Measurements from ENCODE around the gene COQ10B. TPM values are rescaled to one million over a fixed set of nuclear protein-coding genes. Genes with fewer than 3 reads are reported as not detected.
"Not testable (repeated sequence)": the region's sequence is repeated elsewhere in the genome, so short reads cannot be mapped to it uniquely, and the experiment has no call there.

Gene COQ10B
- total RNA-seq, 6 experiments from 2014 or later = 36.0 to 42.4 (median 39.4) TPM

DNA sequence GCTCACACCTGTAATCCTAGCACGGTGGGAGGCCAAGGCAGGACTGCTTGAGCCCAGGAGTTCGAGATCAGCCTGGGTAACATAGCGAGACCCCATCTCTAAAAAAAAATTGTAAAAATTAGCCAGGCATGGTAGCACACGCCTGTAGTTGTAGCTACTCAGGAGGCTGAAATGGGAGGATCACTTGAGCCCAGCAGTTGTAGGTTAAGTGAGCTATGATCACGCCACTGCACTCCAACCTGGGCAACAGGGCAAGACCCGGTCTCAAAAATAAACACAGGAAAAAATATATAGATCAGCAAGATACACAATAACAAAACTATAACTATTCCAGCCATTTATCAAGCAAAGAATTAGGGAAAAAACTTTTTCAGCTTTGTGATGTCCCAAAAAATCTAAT, 21.5 kb upstream of the COQ10B start:
- Mint-ChIP-seq H3K36me3 (ENCODE audit: low read depth) (peaks cover 25% of the 10 kb centered on the region), H3K27ac (no peak overlapping the region), H3K9me3 (no peaks in the 10 kb centered on the region), H3K4me3 (peak overlapping the region; percentile 96), H3K27me3 (ENCODE audit: insufficient read depth) (peaks cover 3% of the 10 kb centered on the region), H3K4me1 (ENCODE audit: low read depth) (peaks cover 62% of the 10 kb centered on the region)
- no peak for DNase-seq
- no peak for TF ChIP-seq CTCF (IDR thresholded peaks at IDR 0.05)

DNA sequence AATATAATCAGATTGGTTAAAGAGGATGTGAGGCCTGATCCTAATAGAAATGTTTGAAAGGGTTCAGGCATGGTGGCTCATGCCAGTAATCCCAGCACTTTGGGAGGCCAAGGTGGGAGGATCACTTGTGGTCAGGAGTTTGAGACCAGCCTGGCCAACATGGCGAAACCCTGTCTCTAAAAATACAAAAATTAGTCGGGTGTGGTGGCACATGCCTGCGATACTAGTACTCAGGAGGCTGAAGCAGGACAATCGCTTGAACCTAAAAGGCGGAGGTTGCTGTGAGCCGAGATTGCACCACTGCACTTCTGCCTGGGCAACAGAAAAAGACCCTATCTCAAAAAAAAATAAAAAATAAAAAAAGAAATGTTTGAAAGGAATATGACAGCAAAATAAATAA, 20.8 kb upstream of the COQ10B start:
- not testable (repeated sequence) for DNase-seq; H3K27me3 Mint-ChIP-seq (ENCODE audit: insufficient read depth); H3K27ac Mint-ChIP-seq; H3K9me3 Mint-ChIP-seq
- peaks cover 25% of the 10 kb centered on the region for H3K36me3 Mint-ChIP-seq (ENCODE audit: low read depth)
- H3K4me1 Mint-ChIP-seq (ENCODE audit: low read depth) = peaks cover 56% of the 10 kb centered on the region
- H3K4me3 Mint-ChIP-seq = peak overlapping the region; percentile 96

DNA sequence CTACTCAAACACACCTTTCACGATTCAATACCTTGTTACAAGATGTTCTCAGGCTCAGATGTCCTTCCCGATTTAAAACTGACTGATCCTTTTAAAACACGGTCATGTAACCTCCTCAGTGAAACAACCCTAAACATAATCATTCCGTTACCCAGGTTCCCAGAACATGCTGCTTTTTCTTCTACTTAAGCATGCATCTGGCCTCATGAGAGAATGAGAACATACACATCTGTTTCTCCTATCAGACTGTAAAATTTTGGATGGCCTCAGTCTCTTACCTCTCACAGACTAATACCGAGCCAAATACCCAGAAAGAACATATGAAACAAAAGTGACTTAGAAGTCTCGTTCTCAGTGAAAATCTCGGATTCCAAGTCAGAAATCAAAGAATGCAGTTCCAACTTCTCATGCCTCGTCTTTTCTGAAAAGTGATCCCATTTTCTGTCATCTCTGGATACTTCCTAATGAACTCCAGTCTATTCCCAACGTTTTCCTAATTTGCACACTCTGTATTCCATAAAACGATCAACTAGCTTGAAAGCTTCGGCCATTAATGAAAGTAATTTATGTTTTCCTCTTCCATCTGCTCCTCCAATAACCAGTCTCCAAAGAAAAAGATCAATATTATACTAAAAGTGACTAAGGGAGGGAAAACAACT, 19.4 kb upstream of the COQ10B start:
- Mint-ChIP-seq H3K27me3 (ENCODE audit: insufficient read depth) (peaks cover 3% of the 10 kb centered on the region), H3K4me3 (peak overlapping the region; percentile 96), H3K27ac (peak overlapping the region; percentile 100), H3K4me1 (ENCODE audit: low read depth) (peaks cover 48% of the 10 kb centered on the region), H3K36me3 (ENCODE audit: low read depth) (peaks cover 23% of the 10 kb centered on the region), H3K9me3 (no peaks in the 10 kb centered on the region)
- no peak for TF ChIP-seq CTCF (IDR thresholded peaks at IDR 0.05)
- DNase-seq = no peak

DNA sequence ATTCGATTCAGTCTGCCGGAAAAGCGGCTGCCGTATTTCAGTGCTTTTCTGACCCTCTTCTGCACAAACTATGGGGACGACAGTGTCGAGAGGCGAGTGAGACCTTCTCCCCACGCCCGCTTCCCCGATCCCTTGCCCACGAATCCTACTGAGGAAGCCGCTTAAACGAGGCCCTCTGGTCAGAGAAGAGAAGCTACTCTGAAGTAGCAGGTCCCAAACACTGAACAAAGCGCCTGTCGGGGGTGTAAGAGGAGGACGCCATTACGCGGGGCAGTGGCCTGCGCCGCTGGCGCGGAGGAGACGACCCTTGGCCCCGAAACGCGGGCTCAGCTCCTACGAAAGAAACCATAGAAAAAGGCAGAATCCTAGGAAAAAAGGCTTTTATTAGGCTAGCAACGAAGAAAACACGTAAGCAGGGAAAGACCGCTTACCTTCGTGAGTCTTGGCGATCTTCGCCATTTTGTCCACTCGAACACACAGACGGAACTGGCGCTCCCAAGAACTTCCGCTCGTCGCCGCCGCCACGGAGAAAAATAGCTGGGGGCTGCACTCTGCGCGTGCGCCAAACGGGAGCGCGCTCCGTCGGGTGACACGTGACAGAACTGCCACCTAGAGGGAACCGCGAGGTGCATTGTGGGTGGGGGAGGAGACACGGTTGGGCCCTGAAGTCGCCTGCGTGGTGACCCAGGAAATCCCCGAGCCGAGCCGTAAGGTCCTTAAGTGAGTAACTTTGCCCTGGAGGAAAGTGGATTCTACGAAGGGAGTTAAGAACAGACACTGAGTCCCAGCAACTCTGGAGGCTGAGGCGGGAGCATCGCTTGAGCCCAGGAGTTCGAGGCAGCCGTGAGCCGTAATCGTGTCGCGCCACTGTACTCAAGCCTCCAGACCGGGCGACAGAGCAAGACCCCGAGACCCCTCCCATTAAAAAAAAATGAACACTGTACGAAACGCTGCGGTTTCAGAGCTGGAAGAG, 18.5 kb upstream of the COQ10B start, which contains the start of gene SF3B1:
Gene SF3B1 (minus strand): TSS at position 488 of the 973 bp plus-strand sequence. CDS start 29 bp downstream, at position 459.
- peak within 1 kb of the TSS; percentile 96 for H3K4me3 Mint-ChIP-seq
- peaks cover 19% of the 10 kb centered on the region for H3K36me3 Mint-ChIP-seq (ENCODE audit: low read depth)
- TF ChIP-seq CTCF (IDR thresholded peaks at IDR 0.05) = no peak; the same call in 1 of the 2 replicates
- peaks cover 3% of the 10 kb centered on the region for H3K27me3 Mint-ChIP-seq (ENCODE audit: insufficient read depth)
- H3K9me3 Mint-ChIP-seq = no peaks in the 10 kb centered on the region
- H3K27ac Mint-ChIP-seq = peak within 1 kb of the TSS; percentile 100
- peak; percentile 97 for DNase-seq
- H3K4me1 Mint-ChIP-seq (ENCODE audit: low read depth) = peaks cover 42% of the 10 kb centered on the region

GRCh38 chr2:197435598-197436420, 17.5 kb upstream of the COQ10B start:
- no peak for TF ChIP-seq CTCF (IDR thresholded peaks at IDR 0.05)
- peak overlapping the region; percentile 96 for H3K4me3 Mint-ChIP-seq
- no peak for DNase-seq
- H3K27ac Mint-ChIP-seq = peak overlapping the region; percentile 100
- peaks cover 19% of the 10 kb centered on the region for H3K36me3 Mint-ChIP-seq (ENCODE audit: low read depth)
- H3K9me3 Mint-ChIP-seq = no peaks in the 10 kb centered on the region
- H3K4me1 Mint-ChIP-seq (ENCODE audit: low read depth) = peaks cover 32% of the 10 kb centered on the region
- peaks cover 3% of the 10 kb centered on the region for H3K27me3 Mint-ChIP-seq (ENCODE audit: insufficient read depth)
